GM19468 (cell line): ENCODE results near the gene ALPP.
"Not testable (repeated sequence)": the region's sequence is repeated elsewhere in the genome, so short reads cannot be mapped to it uniquely, and the experiment has no call there.

ENCODE experiments used
- ATAC-seq: cut with Tn5 transposase; IDR thresholded peaks from one replicate; pipeline ENCODE4 v1.9.1; 2021; ENCODE audit warnings: mild to moderate bottlenecking, moderate library complexity, moderate number of reproducible peaks; ENCODE audit not compliant: unreplicated experiment; ENCODE audit errors: extremely low read depth

The ALPP gene

DNA sequence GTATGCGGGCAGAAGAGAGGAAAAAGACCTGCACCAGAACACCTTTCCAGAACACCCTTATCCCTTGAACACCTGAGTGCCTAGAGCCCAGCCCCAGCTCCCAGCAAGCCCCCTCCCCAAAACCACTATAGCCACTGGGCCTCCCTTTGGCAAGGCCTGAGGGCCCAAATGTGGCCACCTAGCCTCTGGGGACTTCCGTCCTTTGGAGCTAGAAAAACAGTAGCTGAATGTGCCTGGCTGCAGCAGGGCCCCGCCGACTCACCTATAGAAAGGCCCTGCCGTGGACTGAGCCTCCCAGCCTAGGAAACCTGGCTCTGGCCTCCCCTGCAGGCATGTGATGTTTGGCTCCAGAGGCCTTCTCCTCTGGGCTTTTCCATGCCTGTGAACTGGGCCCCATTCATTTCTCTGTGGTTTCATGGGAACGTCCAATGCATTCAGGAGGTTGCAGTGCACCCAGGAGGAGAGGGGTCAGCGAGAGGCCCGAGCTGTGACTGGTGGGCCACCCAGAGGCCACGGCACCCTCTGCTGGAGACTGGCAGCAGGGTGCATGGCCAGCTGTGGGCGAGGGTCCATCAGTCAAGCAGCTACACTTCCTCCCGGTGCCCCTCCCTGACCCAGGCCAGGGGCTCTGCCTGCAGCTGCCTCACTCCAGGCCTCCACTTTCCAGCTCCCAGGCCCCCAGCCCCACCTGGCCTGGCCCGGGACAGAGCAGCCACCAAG is 15.3 kb upstream of the ALPP start:
- ATAC-seq, result not testable (repeated sequence)

DNA sequence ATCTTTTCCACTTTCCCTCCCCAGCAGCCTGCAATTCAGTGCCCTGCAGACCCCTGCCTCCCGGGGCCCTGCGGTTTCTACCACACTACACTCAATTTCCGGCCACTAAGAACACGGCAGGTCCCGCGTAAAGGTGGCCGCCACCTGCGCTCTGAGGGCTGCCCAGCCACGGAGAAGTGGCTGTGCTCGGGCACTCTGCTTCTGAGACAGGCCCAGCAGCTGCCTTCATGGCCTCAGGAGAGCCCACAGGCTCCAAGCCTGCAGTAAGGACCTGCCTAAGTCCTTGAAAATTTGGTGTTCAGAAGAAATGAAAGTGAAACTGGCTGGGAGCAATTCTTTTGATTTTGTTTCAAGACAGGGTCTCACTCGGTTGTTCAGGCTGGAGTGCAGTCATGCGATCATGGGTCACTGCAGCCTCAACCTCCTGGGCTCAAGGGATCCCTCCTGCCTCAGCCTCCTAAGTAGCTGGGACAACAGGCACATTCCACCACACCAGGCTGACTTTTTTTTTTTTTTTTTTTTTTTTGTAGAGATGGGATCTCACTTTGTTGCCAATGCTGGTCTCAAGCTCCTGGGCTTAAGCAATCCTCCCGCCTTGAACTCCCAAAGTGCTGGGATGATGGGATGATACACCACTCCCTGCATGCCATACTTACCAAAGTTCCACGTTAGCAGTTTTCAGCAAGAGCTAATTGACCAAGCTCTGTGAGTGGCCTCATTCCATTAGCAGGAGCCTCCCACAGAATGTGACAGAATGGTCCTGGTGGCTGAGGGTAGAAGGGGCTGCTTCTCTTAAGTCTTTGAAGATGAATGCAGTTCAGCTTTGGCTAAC is 14.6 kb upstream of the ALPP start:
- ATAC-seq, result no peak

DNA sequence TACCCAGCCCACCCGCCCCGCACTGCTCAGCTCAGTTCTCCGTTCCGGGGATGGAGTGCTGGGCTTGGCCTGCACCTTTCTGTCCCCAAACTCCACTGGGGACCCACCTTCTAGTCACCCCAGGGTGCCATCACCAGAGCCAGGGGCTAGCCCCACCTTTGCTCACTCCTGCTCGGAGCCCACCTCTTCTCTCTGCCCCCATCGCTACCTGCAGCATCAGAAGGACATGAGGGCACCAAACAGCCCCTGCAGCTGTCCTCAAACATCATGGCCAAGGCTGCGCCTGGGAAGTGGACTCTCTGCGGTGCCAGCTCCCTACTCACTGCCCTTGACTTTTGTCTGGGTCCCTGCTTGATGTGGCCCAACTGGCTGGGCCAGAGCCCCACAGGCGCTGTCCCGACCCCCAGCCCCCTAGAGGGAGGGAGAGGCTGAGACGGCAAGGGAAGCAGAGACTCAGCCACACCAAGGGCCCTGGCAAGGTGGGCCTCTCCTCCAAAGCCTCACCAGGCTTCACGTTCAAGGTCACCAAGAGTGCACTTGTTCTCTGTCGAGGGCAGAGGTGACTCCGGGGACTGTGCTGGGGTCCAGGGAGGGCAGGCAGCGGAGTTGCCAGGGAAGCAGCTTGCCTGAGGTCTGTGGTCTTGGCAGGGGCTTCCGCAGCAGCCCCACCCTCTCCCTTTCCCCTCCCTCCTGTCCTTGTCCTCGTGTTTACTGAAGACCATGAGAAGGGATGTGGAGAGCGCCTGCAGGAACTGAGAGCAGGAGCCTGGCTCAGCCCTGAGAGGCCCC is 13.6 kb upstream of the ALPP start:
- ATAC-seq, result not testable (repeated sequence)

DNA sequence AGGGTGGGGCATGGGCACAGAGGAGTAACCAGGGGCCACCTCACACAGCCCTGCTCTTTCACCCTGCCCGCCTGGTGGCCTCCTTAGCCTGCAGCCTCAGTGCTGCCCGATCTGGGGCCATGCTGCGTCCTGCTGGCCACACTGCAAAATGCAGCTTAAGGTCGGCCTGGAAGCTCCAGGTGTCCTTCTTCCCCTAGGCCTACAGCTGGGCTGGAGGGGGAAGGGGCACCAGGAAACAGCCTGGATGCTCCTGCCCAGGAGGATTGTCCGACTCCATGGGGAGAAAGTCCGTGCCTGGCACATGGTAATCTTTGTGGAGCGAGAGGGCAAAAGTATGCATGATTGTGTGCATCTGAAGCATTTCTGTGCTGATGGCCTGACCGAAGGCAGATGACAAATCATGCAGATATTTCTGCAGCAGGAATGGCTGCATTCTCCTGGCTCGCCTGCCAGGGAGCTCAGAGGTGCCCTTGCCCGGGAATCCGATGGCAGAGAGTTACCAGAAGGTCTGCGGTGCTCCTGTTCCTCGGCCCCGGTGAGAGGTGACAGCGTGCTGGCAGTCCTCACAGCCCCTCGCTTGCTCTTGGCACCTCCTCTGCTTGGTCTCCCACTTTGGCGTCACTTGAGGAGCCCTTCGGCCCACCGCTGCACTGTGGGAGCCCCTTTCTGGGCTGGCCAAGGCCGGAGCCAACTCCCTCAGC is 12.8 kb upstream of the ALPP start:
- no peak for ATAC-seq

DNA sequence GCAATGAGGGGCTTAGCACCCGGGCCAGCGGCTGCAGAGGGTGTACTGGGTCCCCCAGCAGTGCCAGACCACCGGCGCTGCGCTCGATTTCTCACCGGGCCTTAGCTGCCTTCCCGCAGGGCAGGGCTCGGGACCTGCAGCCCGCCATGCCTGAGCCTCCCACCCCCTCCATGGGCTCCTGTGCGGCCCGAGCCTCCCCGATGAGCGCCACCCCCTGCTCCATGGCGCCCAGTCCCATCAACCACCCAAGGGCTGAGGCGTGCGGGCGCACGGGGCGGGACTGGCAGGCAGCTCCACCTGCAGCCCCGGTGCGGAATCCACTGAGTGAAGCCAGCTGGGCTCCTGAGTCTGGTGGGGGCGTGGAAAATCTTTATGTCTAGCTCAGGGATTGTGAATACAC is 12.1 kb upstream of the ALPP start:
- ATAC-seq, result not testable (repeated sequence)

DNA sequence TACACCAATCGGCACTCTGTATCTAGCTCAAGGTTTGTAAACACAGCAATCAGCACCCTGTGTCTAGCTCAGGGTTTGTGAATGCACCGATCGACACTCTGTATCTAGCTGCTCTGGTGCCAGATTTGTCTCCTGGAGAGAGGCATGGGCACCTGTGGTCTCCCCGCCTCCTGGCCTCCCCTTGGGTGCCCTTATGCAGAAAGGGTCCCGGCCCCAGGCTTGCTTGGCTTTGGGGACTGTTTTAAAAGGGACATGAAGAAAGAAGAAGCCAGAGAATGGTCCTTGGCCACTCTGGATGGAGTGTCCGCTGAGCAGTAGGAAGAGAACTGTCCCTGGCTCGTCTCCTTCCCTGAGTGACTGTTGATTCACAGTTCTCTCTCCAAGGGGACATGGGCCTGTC is 11.5 kb upstream of the ALPP start:
- no peak for ATAC-seq

DNA sequence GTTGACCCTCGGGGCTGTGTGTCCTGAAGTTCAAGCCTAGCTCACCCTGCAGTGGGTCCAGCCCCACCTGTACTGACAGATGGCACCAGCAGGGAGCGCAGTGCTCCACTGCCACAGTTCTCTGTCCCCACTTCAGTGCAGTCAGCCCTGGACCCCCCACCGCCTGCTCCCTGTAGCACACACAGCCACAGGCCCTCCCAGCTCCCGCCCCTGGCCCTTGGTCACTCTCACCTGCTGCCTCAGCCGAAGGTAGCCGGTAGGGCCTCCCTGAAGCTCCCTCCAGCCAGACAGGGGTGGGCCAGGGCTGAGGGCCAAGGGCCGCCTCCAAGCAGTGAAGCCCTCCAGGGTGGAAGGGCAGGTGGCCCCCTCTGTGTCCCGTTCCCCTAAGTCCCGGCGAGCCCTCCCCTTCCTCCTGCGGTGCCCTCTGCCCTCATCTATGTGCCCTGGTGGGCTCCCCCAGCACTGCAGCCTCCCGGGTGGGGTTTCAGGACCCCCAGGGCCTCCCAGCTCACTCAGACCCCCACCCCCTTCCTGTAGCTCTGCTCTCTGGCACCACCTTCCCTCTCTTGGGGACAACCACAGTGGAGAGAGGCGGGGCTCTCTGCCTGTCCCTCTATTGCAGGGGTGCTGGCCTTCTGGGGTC is 10.8 kb upstream of the ALPP start:
- ATAC-seq, result no peak

DNA sequence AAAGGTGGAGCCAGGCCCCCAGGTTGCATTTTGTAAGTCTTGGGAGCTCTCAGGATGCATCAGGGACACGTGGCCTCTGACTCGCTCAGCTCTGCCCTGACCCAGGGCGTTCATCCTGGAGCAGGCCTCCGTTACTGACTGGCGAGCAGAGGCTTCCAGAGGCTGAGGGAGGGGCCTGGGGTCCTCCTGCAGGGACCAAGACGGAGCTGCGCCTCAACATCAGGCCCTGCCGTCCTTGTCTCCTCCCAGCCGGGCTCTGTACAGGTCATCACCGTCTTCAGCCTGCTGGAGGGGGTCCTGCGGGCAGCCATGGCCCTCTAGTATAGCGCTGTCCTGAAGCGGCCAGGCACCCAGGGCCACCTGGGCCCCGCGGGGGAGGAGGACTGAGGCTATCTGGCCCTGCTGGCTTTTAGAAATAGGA is 10.2 kb upstream of the ALPP start:
- no peak for ATAC-seq

DNA sequence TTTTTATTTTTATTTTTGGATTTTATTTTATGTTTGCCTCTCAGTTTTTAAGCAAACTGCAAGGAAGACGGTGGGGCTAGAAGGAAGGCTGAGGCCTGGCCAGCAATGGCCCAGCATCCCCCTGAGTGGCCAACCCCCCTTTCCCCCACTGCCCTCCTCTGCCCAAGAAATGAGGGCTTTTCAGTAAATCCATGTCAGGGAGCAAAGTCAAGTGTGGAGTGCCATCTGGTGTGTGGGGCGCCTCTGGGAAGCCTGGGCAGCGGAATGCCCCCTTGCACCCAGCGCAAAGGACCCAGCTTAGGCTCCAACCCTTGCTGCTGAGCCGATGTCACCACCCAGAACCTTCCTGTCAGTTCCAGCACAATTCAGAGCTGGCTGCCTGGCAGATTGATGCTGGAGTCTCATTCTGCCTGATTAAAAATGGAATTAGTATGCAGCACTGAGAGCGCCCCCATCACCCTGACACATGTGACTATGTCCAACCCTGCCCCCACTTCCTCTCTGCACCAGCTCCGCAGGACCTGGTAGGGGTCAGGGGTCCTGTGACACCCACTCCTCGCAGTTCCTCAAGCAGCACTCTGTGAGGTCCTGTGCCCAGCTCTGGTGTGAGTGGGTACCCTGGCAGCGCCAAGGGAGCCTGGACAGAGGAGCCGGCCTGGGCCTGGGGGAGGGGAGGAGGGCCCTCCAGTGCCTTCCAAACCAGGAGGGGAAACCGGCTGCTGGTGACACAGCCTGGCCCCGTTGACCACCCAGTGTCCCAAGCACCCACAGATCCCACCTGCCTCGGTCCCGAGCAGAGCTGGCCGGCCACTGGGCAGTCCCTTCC is 9.2 kb upstream of the ALPP start:
- no peak for ATAC-seq

DNA sequence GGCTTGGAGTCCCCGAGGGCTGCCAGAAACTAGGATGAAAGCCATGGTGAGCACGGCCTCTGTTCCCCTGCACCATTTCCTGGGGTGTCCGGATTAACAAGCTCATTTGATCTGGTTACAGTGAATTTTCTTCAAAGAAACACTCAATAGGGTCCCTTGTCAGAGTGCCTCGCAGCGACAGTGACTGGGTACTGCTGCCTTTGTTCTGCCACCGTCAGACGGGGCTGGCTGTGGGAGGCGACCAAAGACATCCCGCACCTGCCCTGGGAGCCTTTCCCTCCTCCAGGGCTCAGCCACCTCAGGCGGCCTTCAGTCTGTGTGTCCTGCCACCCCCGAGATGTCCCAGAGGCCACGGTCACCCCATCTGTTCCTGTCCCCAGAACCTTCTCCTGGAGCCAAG is 8.5 kb upstream of the ALPP start:
- ATAC-seq, result not testable (repeated sequence)

DNA sequence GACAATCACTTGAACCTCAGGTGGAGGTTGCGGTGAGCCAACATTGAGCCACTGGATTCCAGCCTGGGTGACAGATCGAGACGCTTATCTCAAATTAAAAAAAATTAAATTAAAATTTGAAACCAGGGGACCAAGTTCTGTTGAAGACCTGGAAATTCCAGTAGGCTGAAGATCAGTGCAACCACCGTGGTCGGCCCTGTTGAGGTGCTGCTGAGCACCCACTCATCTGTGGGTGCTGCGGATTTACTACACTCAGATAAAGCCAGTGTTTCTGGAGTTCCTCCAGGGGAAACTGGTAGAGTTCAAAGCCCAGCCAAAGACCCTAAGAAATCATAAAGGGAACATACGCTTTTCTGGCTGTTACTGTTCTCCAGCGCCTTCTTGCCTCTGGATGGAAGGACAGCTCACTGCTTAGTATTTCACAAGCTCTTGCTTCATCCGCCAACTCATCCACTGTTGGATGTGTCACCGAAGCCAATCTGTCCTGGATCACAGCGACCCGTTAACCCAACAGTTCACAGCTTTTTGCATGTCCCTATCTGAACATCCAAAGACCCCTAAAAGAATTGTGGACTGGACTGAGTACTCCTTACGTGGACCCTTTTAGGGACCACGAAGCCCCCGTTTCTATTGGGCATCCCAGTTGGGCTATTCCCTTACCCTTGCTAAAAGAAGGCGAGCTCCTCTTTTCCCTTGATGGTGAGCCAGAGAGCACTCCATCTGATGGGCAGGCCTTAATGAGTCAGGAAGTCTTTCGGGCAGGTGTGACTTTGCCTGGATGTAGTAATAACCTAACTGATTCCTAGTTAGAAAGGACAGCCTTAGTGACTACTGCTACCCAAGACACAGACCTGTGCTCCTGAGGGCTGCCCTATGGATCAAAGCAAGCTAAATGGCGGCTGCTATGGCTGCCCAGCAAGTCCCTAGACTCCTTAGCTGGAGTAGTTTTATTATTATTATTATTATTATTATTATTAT is 6.0 kb upstream of the ALPP start:
- no peak for ATAC-seq

DNA sequence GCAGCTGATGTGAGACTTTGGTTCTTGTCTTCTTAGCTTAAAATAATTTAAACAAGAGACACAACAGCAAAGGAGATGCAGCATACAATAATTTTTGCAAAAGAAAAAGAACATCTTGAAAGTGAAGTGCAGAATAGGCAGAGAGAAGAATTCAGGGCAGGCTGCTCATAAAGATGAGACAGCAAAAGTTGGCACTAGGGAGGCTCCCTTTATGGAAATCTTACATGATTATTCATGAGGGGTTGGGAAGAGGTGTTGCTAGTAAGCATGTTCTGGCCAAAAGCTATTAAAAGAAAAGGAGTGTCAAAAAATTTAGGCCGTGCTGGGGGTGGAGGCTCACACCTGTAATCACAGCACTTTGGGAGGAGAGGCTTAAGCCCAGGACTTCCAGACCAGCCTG is 4.2 kb upstream of the ALPP start:
- no peak for ATAC-seq

DNA sequence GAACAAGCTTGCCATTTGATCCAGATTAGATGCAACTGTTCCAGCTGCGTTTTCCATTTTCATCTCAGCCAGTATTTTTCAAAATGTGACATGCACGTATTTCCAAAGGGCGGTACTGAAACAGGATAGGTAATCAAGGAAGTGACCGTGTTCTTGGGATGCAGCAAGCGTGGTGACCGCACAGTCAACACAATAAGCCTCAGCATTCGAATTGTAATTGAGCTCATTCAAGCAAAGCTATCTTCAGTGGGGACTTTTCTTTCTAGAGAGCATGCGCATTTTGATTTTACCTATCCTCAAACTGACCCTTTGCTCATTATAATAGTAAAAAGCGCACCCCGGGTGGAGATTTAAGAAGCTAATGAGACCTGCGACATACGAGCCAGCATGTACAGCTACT is 3.4 kb upstream of the ALPP start:
- no peak for ATAC-seq

DNA sequence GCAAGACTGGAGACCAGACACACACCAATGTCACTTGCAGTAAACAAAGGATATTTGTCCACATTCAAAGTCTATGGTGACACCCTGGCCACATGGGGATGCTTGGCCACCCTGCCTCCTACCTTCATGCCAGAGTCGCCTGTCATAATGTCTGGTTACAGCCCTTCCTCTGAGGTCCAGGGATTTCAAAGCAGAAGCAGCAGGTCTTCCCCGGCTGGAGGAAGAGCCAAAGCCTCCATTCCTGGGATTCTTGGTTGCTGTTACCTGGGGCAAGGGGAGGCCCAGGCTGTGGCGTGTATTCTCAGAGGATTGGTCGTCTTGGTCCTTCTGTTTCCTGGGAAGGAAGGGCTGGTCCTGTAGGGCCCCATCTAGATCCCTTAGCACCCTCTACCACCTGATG is 2.3 kb upstream of the ALPP start:
- no peak for ATAC-seq

DNA sequence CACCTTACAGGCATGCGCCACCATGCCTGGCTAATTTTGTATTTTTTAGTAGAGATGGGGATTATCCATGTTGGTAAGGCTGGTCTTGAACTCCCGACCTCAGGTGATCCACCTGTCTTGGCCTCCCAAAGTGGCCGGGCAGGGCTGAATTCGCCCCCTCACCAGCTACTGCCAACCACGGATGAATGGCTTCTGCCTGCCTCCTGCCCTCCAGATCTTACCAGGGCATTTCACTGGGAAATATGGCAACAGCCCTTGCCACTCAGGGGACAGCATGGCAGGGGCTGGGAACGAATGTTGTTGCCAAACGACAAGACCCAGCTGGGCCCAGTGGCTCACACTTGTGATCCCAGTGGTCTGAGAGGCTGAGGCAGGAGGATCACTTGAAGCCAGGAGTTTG is 1.8 kb upstream of the ALPP start:
- ATAC-seq, result no peak

DNA sequence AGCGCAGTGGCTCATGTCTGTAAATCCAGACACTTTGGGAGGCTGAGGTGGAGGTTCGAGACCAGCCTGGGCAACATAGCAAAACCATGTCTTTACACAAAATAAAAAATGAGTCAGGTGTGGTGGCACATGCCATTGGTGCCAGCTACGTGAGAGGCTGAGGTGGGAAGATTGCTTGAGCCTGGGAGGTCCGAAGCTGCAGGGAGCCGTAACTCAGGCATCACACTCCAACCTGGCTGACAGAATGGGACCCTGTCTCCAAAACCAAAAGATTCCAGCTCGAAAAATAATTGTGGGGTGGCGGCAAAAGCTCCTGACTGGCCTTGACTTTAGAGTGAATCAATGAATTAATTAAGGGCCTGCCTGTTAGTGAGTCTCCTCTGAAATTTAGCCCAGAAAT is 1.2 kb upstream of the ALPP start:
- no peak for ATAC-seq

DNA sequence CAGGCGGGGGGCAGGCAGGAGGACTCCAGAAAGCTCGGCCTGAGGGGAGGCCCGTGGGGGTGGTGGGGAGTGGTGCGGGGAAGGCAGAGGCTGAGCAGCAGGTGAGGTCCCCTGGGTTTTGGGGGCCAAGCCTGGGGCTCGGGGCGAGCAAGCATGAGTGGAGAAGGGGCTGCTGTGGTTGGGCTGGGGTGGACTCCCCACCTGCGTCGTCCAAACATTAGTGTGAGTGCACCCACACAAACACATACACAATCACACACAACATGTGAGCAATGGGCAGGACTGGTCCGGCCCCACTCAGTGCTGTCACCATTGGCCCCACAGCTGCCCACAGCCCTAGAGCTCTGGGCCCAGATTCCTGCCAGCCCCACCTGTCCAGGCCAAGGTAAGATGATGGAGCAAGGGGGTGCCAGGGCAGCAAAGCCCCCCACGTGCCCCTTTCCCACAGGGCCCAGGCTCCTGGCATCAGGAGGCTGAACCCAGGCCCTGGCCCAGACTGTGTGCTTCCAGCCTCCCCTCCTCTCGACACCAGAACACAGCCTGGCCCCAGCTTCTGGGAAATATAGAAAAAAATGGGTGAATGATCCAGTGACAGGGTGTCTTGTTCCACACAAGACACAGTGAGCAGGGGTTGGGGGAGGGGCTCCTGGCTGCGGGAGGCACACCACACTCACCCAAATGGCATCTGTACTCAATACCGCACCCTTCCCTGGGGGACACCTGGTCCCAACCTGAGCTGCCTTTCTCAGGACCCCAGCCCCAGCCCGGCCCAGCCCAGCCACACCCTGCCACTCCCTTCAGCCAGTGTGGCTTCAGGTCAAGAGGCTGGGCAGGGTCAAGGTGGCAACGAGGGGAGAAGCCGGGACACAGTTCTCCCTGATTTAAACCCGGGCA is 463 bp upstream of the ALPP start:
- no peak for ATAC-seq
